Liver (tissue), 9 donors: ENCODE measurements around the gene CHRNA3. TPM values are rescaled to one million over a fixed set of nuclear protein-coding genes. Genes with fewer than 3 reads are reported as not detected.

ENCODE experiments used
- DNase-seq: peaks from one replicate; pipeline ENCODE4 v3.0.0-alpha.2; 2017; ENCODE audit warnings: low spot score
- H3K27ac ChIP-seq, 2 donors: one replicate each; pipeline ENCODE4 v1.7.0; 2013; ENCODE audit warnings: inconsistent platforms in 2 of 2, low read length in 2 of 2, control low read depth in 1 of 2, low read depth in 1 of 2, mild to moderate bottlenecking in 1 of 2
- H3K27me3 ChIP-seq, 4 donors: one replicate each; pipeline versions ENCODE4 v1.6.1 to v1.7.0; 2013; ENCODE audit warnings: low read length in 3 of 4, inconsistent platforms in 1 of 4, mild to moderate bottlenecking in 1 of 4, moderate library complexity in 1 of 4; ENCODE audit not compliant: control insufficient read depth in 4 of 4, insufficient read depth in 4 of 4
- H3K36me3 ChIP-seq, 4 donors: one replicate each; pipeline versions ENCODE4 v1.6.1 to v1.7.0; 2013; ENCODE audit warnings: low read length in 3 of 4, mild to moderate bottlenecking in 3 of 4, low read depth in 1 of 4, moderate library complexity in 1 of 4; ENCODE audit not compliant: control insufficient read depth in 4 of 4, insufficient read depth in 3 of 4
- H3K4me1 ChIP-seq, 4 donors: one replicate each; pipeline versions ENCODE4 v1.6.1 to v1.7.0; 2013; ENCODE audit warnings: low read length in 3 of 4, mild to moderate bottlenecking in 3 of 4, moderate library complexity in 1 of 4; ENCODE audit not compliant: control insufficient read depth in 4 of 4, insufficient read depth in 4 of 4
- H3K4me3 ChIP-seq, 3 donors: one replicate each; pipeline versions ENCODE4 v1.6.1 to v1.7.0; 2013; ENCODE audit warnings: low read length in 3 of 3, control low read depth in 1 of 3, low read depth in 1 of 3, mild to moderate bottlenecking in 1 of 3
- H3K9ac ChIP-seq, 2 donors: one replicate each; pipeline ENCODE4 v1.7.0; 2013; ENCODE audit warnings: low read length in 2 of 2, mild to moderate bottlenecking in 2 of 2, moderate library complexity in 2 of 2, control low read depth in 1 of 2, low read depth in 1 of 2
- H3K9me3 ChIP-seq, 4 donors: one replicate each; pipeline versions ENCODE4 v1.6.1 to v1.7.0; 2013; ENCODE audit warnings: low read length in 3 of 4; ENCODE audit not compliant: control insufficient read depth in 4 of 4
- CTCF ChIP-seq: fragments of 150-350 bp; IDR thresholded peaks from 2 replicates; pipeline ENCODE4 v1.5.1; 2017; ENCODE audit warnings: improper control_type of control experiment, low read depth, low read length; ENCODE audit not compliant: missing input control
- EGR1 ChIP-seq, 2 donors: IDR thresholded peaks; 2 replicates each; pipeline ENCODE4 v1.6.1; 2016 to 2018; ENCODE audit warnings: antibody characterized with exemption in 2 of 2, low read depth in 2 of 2
- FOXA1 ChIP-seq: IDR thresholded peaks from 2 replicates; pipeline ENCODE4 v1.6.1; 2016; ENCODE audit warnings: antibody characterized with exemption
- FOXA2 ChIP-seq: IDR thresholded peaks from 2 replicates; pipeline ENCODE4 v1.6.1; 2016; ENCODE audit warnings: antibody characterized with exemption
- HNF4A ChIP-seq, 2 donors: conservative IDR thresholded peaks; 2 replicates each; pipeline ENCODE4 v1.6.1; 2016; ENCODE audit warnings: antibody characterized with exemption in 2 of 2, mild to moderate bottlenecking in 2 of 2
- HNF4G ChIP-seq: IDR thresholded peaks from 2 replicates; pipeline ENCODE4 v1.6.1; 2016; ENCODE audit warnings: antibody characterized with exemption
- JUND ChIP-seq, 2 donors: IDR thresholded peaks; 2 replicates each; pipeline ENCODE4 v1.6.1; 2016; ENCODE audit warnings: antibody characterized with exemption in 2 of 2
- NR2F2 ChIP-seq: IDR thresholded peaks from 2 replicates; pipeline ENCODE4 v1.6.1; 2016; ENCODE audit warnings: antibody characterized with exemption
- RAD21 ChIP-seq, 2 donors: IDR thresholded peaks; 2 replicates each; pipeline ENCODE4 v1.6.1; 2016; ENCODE audit warnings: antibody characterized with exemption in 2 of 2, mild to moderate bottlenecking in 2 of 2
- SP1 ChIP-seq: IDR thresholded peaks from 2 replicates; pipeline ENCODE4 v1.6.1; 2018; ENCODE audit warnings: antibody characterized with exemption, mild to moderate bottlenecking
- TAF1 ChIP-seq: conservative IDR thresholded peaks from 2 replicates; pipeline ENCODE4 v1.6.1; 2016; ENCODE audit warnings: antibody characterized with exemption, mild to moderate bottlenecking
- YY1 ChIP-seq: IDR thresholded peaks from 2 replicates; pipeline ENCODE4 v1.6.1; 2016; ENCODE audit warnings: antibody characterized with exemption, mild to moderate bottlenecking
- ZBTB33 ChIP-seq: IDR thresholded peaks from 2 replicates; pipeline ENCODE4 v1.6.1; 2016; ENCODE audit warnings: antibody characterized with exemption
- WGBS: extraction: QIAGEN DNeasy Blood & Tissue Kit; methylation state at CpG from one replicate; pipeline ENCODE4 v1.1.7; 2013; 5-methylcytosine and 5-hydroxymethylcytosine counted together
- polyA plus RNA-seq, 2 donors: library from polyadenylated mRNA; stranded (reverse) in 1 of 2; unstranded in 1 of 2; fragments of 200-250 nt in 1 of 2; fragments of >200 nt in 1 of 2; fragmentation: Nextera tagmentation in 1 of 2; extraction: Ambion mirVana in 1 of 2; gene quantifications; one replicate each; pipeline versions ENCODE4 v1.2.1 to v1.2.3, GENCODE V29; 2013 to 2015
- total RNA-seq, 2 donors: library from RNA; depleted of rRNA; stranded (reverse); fragments of >200 nt; gene quantifications; one replicate each; pipeline ENCODE4 v1.2.3, GENCODE V29; 2014
- TF ChIP-seq, protein P1 (sequence below): IDR thresholded peaks from 2 replicates; pipeline ENCODE4 v1.6.1; 2016; ENCODE audit warnings: antibody characterized with exemption, mild to moderate bottlenecking
- donor health status: healthy.
- donor health status: healthy.
- donor health status: healthy.
- donor health status: healthy.
- donor health status: healthy.

CHRNA3 gene
- total and polyA plus RNA-seq, 4 donors: not detected

- H3K9me3 ChIP-seq: no peaks in the 10 kb centered on the region
Observed at GRCh38 chr15:78624651-78625590, 4.1 kb upstream of the CHRNA3 start.

DNA sequence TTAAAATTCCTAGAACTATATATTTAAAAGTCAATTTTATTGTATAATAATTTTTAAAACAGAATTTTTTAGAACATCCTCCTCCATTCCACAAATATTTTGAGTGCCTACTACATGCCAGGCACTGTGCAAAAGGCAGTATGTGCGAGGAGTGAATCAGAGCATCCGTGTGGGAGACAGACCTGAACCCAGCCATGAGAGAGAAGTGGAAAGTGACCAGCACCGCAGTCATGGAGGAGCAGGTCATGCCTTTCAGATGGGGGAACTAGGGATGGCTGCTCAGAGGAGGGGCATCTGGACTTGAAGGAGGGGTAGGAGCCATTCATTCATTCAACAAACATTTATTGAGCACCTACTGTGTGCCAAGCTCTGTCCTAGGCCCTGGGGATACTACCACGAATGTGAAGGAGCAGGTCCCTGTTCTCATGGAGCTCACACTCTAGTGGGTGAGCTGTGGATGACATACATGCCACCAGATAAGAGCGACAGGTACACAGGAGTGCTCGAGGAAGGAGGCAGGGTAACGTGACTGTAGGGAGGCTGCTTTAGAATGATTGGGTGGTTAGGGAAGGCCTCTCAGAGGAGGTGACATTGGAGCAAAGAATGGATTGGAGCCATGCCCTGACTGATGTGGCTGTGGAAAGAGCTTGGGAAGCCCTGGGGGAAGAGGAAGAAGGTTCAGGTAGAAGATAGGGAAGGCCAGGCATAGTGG lies 3.1 kb upstream of the CHRNA3 start:
- peaks cover 4 to 24% (median 10%) of the 10 kb centered on the region in 4 donors for H3K27me3 ChIP-seq
- no peak overlapping the region for H3K9ac ChIP-seq
- 87% methylated on average over 7 of the region's 7 CpGs for WGBS
- H3K9me3 ChIP-seq: no peaks in the 10 kb centered on the region
- no peak for DNase-seq
- no peak overlapping the region for H3K4me3 ChIP-seq
- peaks cover 0 to 14% (median 3%) of the 10 kb centered on the region in 4 donors for H3K4me1 ChIP-seq
- no peak for TF ChIP-seq JUND (IDR thresholded peaks at IDR 0.05)
- no peak for TF ChIP-seq FOXA1
- no peak for TF ChIP-seq YY1
- no peak for TF ChIP-seq CTCF
- TF ChIP-seq RAD21 (IDR thresholded peaks at IDR 0.05): no peak
- TF ChIP-seq, protein P1, sequence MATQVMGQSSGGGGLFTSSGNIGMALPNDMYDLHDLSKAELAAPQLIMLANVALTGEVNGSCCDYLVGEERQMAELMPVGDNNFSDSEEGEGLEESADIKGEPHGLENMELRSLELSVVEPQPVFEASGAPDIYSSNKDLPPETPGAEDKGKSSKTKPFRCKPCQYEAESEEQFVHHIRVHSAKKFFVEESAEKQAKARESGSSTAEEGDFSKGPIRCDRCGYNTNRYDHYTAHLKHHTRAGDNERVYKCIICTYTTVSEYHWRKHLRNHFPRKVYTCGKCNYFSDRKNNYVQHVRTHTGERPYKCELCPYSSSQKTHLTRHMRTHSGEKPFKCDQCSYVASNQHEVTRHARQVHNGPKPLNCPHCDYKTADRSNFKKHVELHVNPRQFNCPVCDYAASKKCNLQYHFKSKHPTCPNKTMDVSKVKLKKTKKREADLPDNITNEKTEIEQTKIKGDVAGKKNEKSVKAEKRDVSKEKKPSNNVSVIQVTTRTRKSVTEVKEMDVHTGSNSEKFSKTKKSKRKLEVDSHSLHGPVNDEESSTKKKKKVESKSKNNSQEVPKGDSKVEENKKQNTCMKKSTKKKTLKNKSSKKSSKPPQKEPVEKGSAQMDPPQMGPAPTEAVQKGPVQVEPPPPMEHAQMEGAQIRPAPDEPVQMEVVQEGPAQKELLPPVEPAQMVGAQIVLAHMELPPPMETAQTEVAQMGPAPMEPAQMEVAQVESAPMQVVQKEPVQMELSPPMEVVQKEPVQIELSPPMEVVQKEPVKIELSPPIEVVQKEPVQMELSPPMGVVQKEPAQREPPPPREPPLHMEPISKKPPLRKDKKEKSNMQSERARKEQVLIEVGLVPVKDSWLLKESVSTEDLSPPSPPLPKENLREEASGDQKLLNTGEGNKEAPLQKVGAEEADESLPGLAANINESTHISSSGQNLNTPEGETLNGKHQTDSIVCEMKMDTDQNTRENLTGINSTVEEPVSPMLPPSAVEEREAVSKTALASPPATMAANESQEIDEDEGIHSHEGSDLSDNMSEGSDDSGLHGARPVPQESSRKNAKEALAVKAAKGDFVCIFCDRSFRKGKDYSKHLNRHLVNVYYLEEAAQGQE: no peak
- H3K36me3 ChIP-seq: no peaks in the 10 kb centered on the region
- no peak overlapping the region for H3K27ac ChIP-seq

More at GRCh38 chr15:78624651-78625590, 4.1 kb upstream of the CHRNA3 start:
- Histone ChIP-seq H3K4me3 (no peak overlapping the region), H3K27me3 (peaks cover 4 to 15% (median 8%) of the 10 kb centered on the region in 4 donors), H3K9ac (no peak overlapping the region), H3K27ac (no peak overlapping the region), H3K4me1 (peaks cover 0 to 12% (median 3%) of the 10 kb centered on the region in 4 donors), H3K36me3 (no peaks in the 10 kb centered on the region)
- TF ChIP-seq NR2F2 (no peak), FOXA1 (no peak), SP1 (no peak), HNF4A (conservative IDR thresholded peaks at IDR 0.05) (no peak), FOXA2 (no peak), ZBTB33 (no peak), HNF4G (no peak), TAF1 (no peak), YY1 (no peak), JUND (IDR thresholded peaks at IDR 0.05) (no peak), EGR1 (IDR thresholded peaks at IDR 0.05; ENCODE audit: low read depth in 2 of 2) (no peak)
- TF ChIP-seq, protein P1: no peak
- 84% methylated on average over 17 of the region's 17 CpGs for WGBS
- no peak for DNase-seq
